HepG2 (cell line): Measurements from ENCODE around the gene CABLES2. TPM values are rescaled to one million over a fixed set of nuclear protein-coding genes. Genes with fewer than 3 reads are reported as not detected.

ENCODE experiments used
- DNMT3B ChIP-seq: conservative IDR thresholded peaks from 2 replicates; pipeline ENCODE4 v1.6.1; 2016; ENCODE audit warnings: missing biosample characterization, control low read depth
- KMT2B ChIP-seq: IDR thresholded peaks from 2 replicates; pipeline ENCODE4 v1.6.1; 2016; ENCODE audit warnings: missing genetic modification reagents, missing compliant biosample characterization
- MTA1 ChIP-seq: sonication (generic); formaldehyde crosslinking; IDR thresholded peaks from 2 replicates; pipeline ENCODE4 v1.4.0; 2020; ENCODE audit warnings: missing genetic modification reagents, mild to moderate bottlenecking, borderline replicate concordance
- PRDM10 ChIP-seq: sonication (generic); formaldehyde crosslinking; IDR thresholded peaks from 2 replicates; pipeline ENCODE4 v1.4.0; 2020; ENCODE audit warnings: low read depth, missing genetic modification reagents
- REL ChIP-seq: sonication (generic); formaldehyde crosslinking; conservative IDR thresholded peaks from 2 replicates; pipeline ENCODE4 v1.8.0; 2022; ENCODE audit warnings: mild to moderate bottlenecking, missing genetic modification reagents, moderate library complexity
- SIX1 ChIP-seq: sonication (generic); formaldehyde crosslinking; IDR thresholded peaks from 2 replicates; pipeline ENCODE4 v1.4.0; 2020; ENCODE audit warnings: missing genetic modification reagents, borderline replicate concordance
- SPEN ChIP-seq: sonication (generic); formaldehyde crosslinking; IDR thresholded peaks from 2 replicates; pipeline ENCODE4 v1.5.1; 2020; ENCODE audit warnings: low read depth, mild to moderate bottlenecking, missing genetic modification reagents
- TGIF2 ChIP-seq: IDR thresholded peaks from 2 replicates; pipeline ENCODE4 v1.6.1; 2016; ENCODE audit warnings: control low read depth, missing compliant biosample characterization
- XRCC5 ChIP-seq: fragments of 200-400 bp; formaldehyde crosslinking; optimal IDR thresholded peaks from 2 replicates; pipeline ENCODE3; 2017; ENCODE audit warnings: mild to moderate bottlenecking, low read length
- ZMAT5 ChIP-seq: sonication (generic); formaldehyde crosslinking; IDR thresholded peaks from 2 replicates; pipeline ENCODE4 v1.5.0; 2020; ENCODE audit warnings: mild to moderate bottlenecking, low read depth, missing genetic modification reagents, borderline replicate concordance
- ZNF30 ChIP-seq: sonication (generic); formaldehyde crosslinking; IDR thresholded peaks from 2 replicates; pipeline ENCODE4 v1.5.0; 2020; ENCODE audit warnings: mild to moderate bottlenecking, missing genetic modification reagents
- ZNF407 ChIP-seq: sonication (generic); formaldehyde crosslinking; IDR thresholded peaks from one replicate; pipeline ENCODE4 v1.5.1; 2020; ENCODE audit warnings: mild to moderate bottlenecking, missing genetic modification reagents; ENCODE audit errors: not compliant biosample characterization
- ZNF607 ChIP-seq: sonication (generic); formaldehyde crosslinking; IDR thresholded peaks from 2 replicates; pipeline ENCODE4 v1.5.1; 2020; ENCODE audit warnings: missing genetic modification reagents, mild to moderate bottlenecking, borderline replicate concordance
- ZNF678 ChIP-seq: sonication (generic); formaldehyde crosslinking; IDR thresholded peaks from 2 replicates; pipeline ENCODE4 v1.4.0; 2020; ENCODE audit warnings: mild to moderate bottlenecking, missing genetic modification reagents
- polyA plus RNA-seq, 8 experiments: library from polyadenylated mRNA; depleted of rRNA in 3 of 8; stranded (reverse) in 7 of 8; unstranded in 1 of 8; fragments of >200 nt; fragmentation: Illumina TruSeq in 4 of 8; extraction: Trizol in 4 of 8; gene quantifications; 2 replicates each; pipeline versions ENCODE4 v1.2.1 to v1.2.3, GENCODE V29; 2011 to 2016; ENCODE audit warnings: low read depth in 4 of 8, missing spikeins in 1 of 8, mixed read lengths in 1 of 8; ENCODE audit not compliant: insufficient read depth in 1 of 8
- total RNA-seq, 5 experiments: library from RNA; depleted of rRNA; stranded (reverse); fragments of >200 nt; fragmentation: Illumina TruSeq; extraction: Trizol; gene quantifications; 2 replicates each; pipeline ENCODE4 v1.2.3, GENCODE V29; 2016; ENCODE audit warnings: low read depth in 1 of 5
- TF ChIP-seq, protein P1 (sequence below): IDR thresholded peaks from 2 replicates; pipeline ENCODE4 v1.6.1; 2016; ENCODE audit warnings: mild to moderate bottlenecking, missing biosample characterization, missing genetic modification reagents

CABLES2 gene
- total and polyA plus RNA-seq, 2 of the 13 experiments (the other 11 are each of a cell fraction or from before 2014, with no cell fraction given): 5.2 to 9.7 TPM

- peak; percentile 97 for TF ChIP-seq XRCC5
- TF ChIP-seq SIX1 (CRISPR knock-in tag): peak; percentile 31; the same call in 1 of the 2 replicates
- TF ChIP-seq, protein P1, sequence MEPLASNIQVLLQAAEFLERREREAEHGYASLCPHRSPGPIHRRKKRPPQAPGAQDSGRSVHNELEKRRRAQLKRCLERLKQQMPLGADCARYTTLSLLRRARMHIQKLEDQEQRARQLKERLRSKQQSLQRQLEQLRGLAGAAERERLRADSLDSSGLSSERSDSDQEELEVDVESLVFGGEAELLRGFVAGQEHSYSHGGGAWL: no peak
- no peak for TF ChIP-seq REL (CRISPR knock-in tag)
- 0 out of 2 replicates have a peak, but pooled peaks have one; percentile 60 for TF ChIP-seq PRDM10 (CRISPR knock-in tag)
- TF ChIP-seq ZNF607 (CRISPR knock-in tag): peak; percentile 96
- TF ChIP-seq DNMT3B (CRISPR knock-in tag): no peak
- TF ChIP-seq ZNF30: peak; percentile 6; the same call in 1 of the 2 replicates
- TF ChIP-seq TGIF2: no peak
- TF ChIP-seq KMT2B (CRISPR knock-in tag): no peak; the same call in 1 of the 2 replicates
- TF ChIP-seq ZMAT5 (CRISPR knock-in tag): no peak
- TF ChIP-seq ZNF407 (CRISPR knock-in tag): peak; percentile 100
- TF ChIP-seq SPEN (CRISPR knock-in tag): peak; percentile 96
- TF ChIP-seq ZNF678 (CRISPR knock-in tag): peak; percentile 50
- peak; percentile 81; the same call in 1 of the 2 replicates for TF ChIP-seq MTA1 (CRISPR knock-in tag)
Measured at GRCh38 chr20:62376112-62377063, 30.7 kb downstream of the CABLES2 start (continued).
